Fibroblast of the aortic adventitia (primary cell): ENCODE data around the gene SPTLC1. TPM values are rescaled to one million over a fixed set of nuclear protein-coding genes. Genes with fewer than 3 reads are reported as not detected.
"Not testable (repeated sequence)": the region's sequence is repeated elsewhere in the genome, so short reads cannot be mapped to it uniquely, and the experiment has no call there.

Experiments used
- DNase-seq: peaks from one replicate; pipeline ENCODE4 v3.0.0-alpha.2; 2010; ENCODE audit warnings: low read depth
- H3K4me3 ChIP-seq: 2 replicates; pipeline ENCODE4 v1.5.1; 2011; ENCODE audit warnings: low read depth, mild to moderate bottlenecking, control low read depth, low read length, moderate library complexity
- total RNA-seq: library from RNA; depleted of rRNA; stranded (reverse); fragments of >200 nt; gene quantifications from 2 replicates; pipeline ENCODE4 v1.2.3, GENCODE V29; 2012; ENCODE audit warnings: low replicate concordance
- TF ChIP-seq, protein P1 (sequence below): IDR thresholded peaks from 2 replicates; pipeline ENCODE4 v1.5.1; 2011; ENCODE audit warnings: mild to moderate bottlenecking, low read length, control low read depth, inconsistent platforms; ENCODE audit not compliant: insufficient read depth

The SPTLC1 gene
- total RNA-seq, 1 donor = 119 TPM

DNA sequence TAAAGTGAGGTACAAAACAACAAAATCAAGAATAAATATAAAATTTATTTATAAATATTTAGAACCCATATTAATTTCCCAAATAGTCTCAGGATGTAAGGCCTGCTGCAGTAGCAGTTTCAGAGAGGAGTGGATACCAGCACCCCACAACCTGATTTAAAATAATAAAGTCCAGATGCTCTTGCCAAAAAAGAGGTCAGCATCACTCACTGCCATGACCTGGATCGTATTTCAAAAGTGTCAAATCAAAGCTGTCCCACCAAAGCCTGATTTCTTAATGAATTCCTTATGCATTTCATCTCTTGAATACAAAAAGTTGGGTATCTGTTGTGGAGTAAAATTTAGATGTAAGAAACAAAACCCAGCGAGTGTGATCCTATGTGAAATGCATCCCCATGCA is 107.2 kb downstream of the SPTLC1 start:
- no peak overlapping the region for H3K4me3 ChIP-seq
- TF ChIP-seq, protein P1, sequence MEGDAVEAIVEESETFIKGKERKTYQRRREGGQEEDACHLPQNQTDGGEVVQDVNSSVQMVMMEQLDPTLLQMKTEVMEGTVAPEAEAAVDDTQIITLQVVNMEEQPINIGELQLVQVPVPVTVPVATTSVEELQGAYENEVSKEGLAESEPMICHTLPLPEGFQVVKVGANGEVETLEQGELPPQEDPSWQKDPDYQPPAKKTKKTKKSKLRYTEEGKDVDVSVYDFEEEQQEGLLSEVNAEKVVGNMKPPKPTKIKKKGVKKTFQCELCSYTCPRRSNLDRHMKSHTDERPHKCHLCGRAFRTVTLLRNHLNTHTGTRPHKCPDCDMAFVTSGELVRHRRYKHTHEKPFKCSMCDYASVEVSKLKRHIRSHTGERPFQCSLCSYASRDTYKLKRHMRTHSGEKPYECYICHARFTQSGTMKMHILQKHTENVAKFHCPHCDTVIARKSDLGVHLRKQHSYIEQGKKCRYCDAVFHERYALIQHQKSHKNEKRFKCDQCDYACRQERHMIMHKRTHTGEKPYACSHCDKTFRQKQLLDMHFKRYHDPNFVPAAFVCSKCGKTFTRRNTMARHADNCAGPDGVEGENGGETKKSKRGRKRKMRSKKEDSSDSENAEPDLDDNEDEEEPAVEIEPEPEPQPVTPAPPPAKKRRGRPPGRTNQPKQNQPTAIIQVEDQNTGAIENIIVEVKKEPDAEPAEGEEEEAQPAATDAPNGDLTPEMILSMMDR = no peak
- no peak for DNase-seq

DNA sequence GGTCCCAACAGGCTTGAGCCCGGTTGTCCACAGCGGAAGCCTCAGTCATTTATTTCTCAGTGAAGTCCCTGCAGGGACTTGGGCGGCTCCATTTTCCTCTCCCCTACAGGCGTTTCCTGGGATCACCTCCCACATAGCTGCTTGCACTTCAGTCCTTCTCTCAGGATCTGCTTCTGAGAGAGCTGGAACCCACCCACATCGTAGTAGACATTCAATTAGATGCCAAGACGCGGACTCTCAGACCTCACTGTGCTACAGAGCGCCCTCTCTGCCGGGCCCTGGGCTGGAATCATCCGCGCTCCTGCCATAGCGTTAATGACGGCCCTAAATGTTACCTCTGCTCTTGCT is 111.2 kb downstream of the SPTLC1 start:
- no peak overlapping the region for H3K4me3 ChIP-seq
- DNase-seq = no peak
- TF ChIP-seq, protein P1 = no peak

DNA sequence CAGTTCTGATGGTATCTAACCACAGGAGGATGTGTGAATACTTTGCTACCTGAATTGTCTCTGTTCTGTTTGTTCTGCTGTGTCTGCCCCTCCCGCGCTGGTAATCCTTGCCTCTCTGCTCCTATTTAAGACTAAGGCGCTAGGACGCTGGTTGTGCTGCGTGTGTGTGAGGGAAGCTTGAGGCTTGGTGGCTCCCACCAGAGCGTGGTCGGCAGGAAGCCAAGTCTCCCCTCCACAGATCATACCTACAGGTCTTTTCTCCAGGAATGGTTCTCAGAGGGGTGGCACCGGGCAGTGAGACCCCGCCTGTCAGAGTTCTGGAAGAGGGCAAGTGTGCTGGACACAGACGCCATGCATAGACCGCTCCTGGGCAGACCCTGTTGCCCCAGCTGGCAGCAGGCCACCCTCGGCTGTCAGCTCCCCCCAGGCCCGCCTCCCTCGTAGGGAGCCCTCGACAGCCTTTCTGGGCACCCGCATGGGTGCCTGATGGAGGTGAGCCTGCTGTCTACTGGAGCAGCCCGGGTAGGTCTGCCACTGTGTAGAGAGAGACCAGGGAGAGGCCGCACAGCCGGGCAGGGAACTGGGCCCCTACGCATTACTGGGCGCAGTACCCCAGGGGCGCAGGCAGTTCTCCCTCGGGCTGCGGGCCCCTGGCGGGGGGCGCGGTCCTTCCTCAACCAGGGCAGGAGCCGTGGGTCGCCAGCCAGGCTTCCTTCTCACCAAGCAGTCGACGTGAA is 111.7 kb downstream of the SPTLC1 start:
- H3K4me3 ChIP-seq = no peak overlapping the region
- TF ChIP-seq, protein P1 = no peak
- DNase-seq = no peak

DNA sequence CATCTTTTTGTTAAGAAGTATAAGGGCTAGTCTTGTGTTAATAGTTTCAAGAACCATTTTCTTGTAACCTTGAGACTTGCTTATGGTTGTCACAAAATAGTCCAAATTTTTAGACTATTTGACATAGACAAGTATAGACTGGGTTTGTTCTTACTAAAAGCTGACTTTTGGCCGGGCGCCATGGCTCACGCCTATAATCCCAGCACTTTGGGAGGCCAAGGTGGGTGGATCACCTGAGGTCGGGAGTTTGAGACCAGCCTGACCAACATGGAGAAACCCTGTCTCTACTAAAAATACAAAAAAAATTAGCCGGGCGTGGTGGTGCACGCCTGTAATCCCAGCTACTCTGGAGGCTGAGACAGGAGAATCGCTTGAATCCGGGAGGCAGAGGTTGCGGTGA is 113.3 kb downstream of the SPTLC1 start:
- not testable (repeated sequence) for H3K4me3 ChIP-seq, DNase-seq

DNA sequence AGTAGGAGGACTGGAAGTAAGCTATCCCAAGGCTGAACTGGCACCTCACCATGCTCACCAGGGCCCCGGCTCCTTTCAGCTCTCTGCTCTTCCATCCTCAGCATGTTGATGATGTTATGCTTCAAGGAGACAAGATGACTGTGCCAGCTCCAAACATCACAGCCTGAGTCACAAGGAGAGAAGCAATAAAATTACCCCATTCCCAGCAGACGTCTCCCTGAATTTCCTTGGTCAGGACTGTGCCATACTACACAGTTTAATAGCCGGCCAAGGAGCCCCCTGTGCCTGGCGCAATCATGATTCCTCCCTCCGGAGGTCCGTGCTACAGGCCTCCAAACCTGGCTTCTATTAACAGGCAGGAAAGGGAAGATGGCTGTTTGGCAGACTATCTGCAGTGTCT is 114.0 kb downstream of the SPTLC1 start:
- no peak overlapping the region for H3K4me3 ChIP-seq
- TF ChIP-seq, protein P1 = no peak
- DNase-seq = no peak

DNA sequence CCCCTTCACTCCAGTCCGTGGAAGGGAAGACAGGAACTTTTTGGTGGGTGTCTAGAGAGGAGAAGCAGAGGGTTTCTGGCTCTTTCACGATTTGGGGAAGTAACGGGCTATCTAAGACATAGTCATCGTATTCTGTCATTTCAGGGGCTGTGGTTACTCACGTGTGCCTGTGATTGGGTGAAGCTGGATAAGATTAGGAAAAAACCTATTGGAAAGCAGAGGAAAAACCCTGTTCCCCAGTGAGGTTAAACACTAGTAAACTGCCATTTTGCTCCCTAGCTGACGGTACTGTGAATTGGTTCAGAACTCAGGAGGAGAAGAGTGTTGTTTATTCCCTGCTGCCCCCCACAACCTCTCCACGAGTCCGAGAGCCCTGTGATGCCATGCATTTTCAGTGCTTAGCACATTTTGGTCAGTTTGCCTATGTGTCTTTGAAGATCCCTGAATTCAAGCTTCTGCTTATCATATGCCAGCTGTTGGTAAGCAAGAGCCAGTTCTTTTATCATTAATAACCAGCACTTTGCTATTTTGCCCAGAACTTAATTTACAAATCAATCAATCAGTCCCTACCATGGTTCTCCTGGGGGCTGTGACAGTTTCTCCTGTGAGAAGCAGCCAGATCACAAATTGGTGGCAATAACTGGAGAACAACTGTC is 120.1 kb downstream of the SPTLC1 start:
- TF ChIP-seq, protein P1 = no peak
- H3K4me3 ChIP-seq = no peak overlapping the region
- DNase-seq = no peak

DNA sequence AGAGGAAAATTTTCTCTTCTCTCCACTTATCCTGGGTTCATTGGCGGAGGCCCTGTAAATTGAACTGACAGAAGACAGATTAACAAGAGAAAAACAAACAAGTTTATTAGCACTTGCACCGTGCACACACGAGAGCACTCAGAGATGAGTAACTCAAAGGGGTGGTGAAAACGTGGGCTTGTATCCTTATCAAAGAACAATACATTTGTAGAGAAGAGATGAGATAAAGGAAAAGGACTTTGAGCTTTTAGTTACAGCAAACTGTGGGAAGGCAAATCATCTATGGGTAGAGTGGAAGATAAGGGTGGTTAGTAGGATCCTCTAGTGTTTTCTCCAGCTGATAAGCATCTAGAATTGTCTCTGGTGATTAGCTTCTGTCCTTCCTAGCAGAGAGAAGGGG is 120.8 kb downstream of the SPTLC1 start:
- TF ChIP-seq, protein P1 = no peak
- H3K4me3 ChIP-seq = no peak overlapping the region
- no peak for DNase-seq
